Right lobe of liver (tissue), 6 donors: ENCODE data around the gene NBPF6. TPM values are rescaled to one million over a fixed set of nuclear protein-coding genes. Genes with fewer than 3 reads are reported as not detected.

ENCODE experiments used
- ATAC-seq, 4 donors: fragments of 200-7000 bp; cut with Tn5 transposase; one replicate each; pipeline ENCODE4 v1.9.1; 2020; ENCODE audit warnings: mild to moderate bottlenecking in 4 of 4, moderate library complexity in 4 of 4
- DNase-seq, 3 donors: peaks; one replicate each; pipeline ENCODE4 v3.0.0-alpha.2; 2020
- H3K27ac ChIP-seq, 3 donors: fragments of 200-600 bp; one replicate each; pipeline ENCODE4 v1.8.0; 2022
- H3K27me3 ChIP-seq, 2 donors: fragments of 200-600 bp; one replicate each; pipeline ENCODE4 v1.8.0; 2022
- H3K36me3 ChIP-seq, 4 donors: fragments of 200-600 bp; sonication (generic) in 1 of 4; one replicate each; pipeline versions ENCODE4 v1.5.1 to v1.8.0; 2017 to 2022; ENCODE audit warnings: control low read depth in 1 of 4
- H3K4me1 ChIP-seq, 4 donors: fragments of 200-600 bp; sonication (generic) in 1 of 4; one replicate each; pipeline versions ENCODE4 v1.5.1 to v1.8.0; 2017 to 2022; ENCODE audit warnings: control low read depth in 1 of 4
- H3K4me3 ChIP-seq, 3 donors: fragments of 200-600 bp; one replicate each; pipeline ENCODE4 v1.8.0; 2022
- H3K9me3 ChIP-seq, 4 donors: fragments of 200-600 bp; sonication (generic) in 1 of 4; one replicate each; pipeline versions ENCODE4 v1.5.1 to v1.8.0; 2017 to 2022; ENCODE audit warnings: control low read depth in 1 of 4
- POLR2A ChIP-seq: fragments of 450-650 bp; IDR thresholded peaks from one replicate; pipeline ENCODE4 v1.6.1; 2017; ENCODE audit warnings: antibody characterized with exemption, mild to moderate bottlenecking
- WGBS: methylation state at CpG from one replicate; pipeline ENCODE4 v1.1.6; 2018; ENCODE audit warnings: low coverage, low lambda C conversion rate; ENCODE audit not compliant: insufficient coverage; ENCODE audit errors: missing lambda C conversion rate; 5-methylcytosine and 5-hydroxymethylcytosine counted together
- intact Hi-C, 2 donors: fragments of 100-400 bp; cut with DNase I; formaldehyde crosslinking; loops; one replicate each; pipeline versions ENCODE4 v1.11.2 to v1.14.1; 2022
- total RNA-seq, 6 experiments: library from RNA; depleted of rRNA in 2 of 6; stranded (reverse); fragments of >200 nt in 2 of 6; fragmentation: NEBNext Ultra II Directional in 3 of 6; extraction: Animal tissue kit (Norgen Biotek cat#: 25700) in 3 of 6; gene quantifications; one replicate each; pipeline versions ENCODE4 v1.1.0 to v1.2.4, GENCODE V29; 2016 to 2023
- TF ChIP-seq, protein P1 (sequence below), 4 donors: fragments of 200-600 bp in 3 of 4; fragments of 450-650 bp in 1 of 4; IDR thresholded peaks; one replicate each; pipeline versions ENCODE4 v1.5.1 to v1.8.0; 2016 to 2022; ENCODE audit warnings: antibody characterized with exemption in 4 of 4, mild to moderate bottlenecking in 2 of 4
- donor health status: DM: no; HTN: yes; CAD: no.
- donor health status: DM: no; HTN: no; CAD: no.
- donor health status: DM: no; HTN: no; CAD: no.
- donor health status: DM: no; HTN: yes; CAD: no.
- donor health status: DM: no; HTN: yes; CAD: no.

Gene NBPF6
- total RNA-seq, 6 experiments from 2014 or later, result not detected

DNA sequence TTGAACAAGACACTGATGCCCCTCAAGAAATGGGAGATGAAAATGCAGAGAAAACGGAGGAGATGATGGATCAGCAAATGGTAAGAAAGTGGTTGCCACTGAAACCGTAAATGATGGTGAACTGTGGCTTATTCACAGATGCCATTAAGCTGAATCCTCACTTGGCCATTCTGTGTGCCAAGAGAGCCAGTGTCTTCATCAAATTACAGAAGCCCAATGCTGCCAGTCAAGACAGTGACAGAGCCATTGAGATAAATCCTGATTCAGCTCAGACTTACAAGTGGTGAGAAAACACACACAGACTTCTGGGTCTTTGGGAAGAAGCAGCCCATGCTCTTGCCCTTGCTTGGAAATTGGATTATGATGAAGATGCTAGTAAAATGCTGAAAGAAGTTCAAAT is 52.5 kb downstream of the NBPF6 start:
- Histone ChIP-seq H3K4me3 (no peak overlapping the region), H3K4me1 (no peaks in the 10 kb centered on the region), H3K36me3 (no peaks in the 10 kb centered on the region), H3K27me3 (no peaks in the 10 kb centered on the region), H3K27ac (no peak overlapping the region), H3K9me3 (no peaks in the 10 kb centered on the region)
- WGBS, result 40% methylated on average over 2 of the region's 2 CpGs
- no peak for TF ChIP-seq POLR2A
- TF ChIP-seq, protein P1, sequence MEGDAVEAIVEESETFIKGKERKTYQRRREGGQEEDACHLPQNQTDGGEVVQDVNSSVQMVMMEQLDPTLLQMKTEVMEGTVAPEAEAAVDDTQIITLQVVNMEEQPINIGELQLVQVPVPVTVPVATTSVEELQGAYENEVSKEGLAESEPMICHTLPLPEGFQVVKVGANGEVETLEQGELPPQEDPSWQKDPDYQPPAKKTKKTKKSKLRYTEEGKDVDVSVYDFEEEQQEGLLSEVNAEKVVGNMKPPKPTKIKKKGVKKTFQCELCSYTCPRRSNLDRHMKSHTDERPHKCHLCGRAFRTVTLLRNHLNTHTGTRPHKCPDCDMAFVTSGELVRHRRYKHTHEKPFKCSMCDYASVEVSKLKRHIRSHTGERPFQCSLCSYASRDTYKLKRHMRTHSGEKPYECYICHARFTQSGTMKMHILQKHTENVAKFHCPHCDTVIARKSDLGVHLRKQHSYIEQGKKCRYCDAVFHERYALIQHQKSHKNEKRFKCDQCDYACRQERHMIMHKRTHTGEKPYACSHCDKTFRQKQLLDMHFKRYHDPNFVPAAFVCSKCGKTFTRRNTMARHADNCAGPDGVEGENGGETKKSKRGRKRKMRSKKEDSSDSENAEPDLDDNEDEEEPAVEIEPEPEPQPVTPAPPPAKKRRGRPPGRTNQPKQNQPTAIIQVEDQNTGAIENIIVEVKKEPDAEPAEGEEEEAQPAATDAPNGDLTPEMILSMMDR (IDR thresholded peaks at IDR 0.05), result no peak
- ATAC-seq, result no peak
- intact Hi-C loops, result no loop called here
- no peak for DNase-seq

DNA sequence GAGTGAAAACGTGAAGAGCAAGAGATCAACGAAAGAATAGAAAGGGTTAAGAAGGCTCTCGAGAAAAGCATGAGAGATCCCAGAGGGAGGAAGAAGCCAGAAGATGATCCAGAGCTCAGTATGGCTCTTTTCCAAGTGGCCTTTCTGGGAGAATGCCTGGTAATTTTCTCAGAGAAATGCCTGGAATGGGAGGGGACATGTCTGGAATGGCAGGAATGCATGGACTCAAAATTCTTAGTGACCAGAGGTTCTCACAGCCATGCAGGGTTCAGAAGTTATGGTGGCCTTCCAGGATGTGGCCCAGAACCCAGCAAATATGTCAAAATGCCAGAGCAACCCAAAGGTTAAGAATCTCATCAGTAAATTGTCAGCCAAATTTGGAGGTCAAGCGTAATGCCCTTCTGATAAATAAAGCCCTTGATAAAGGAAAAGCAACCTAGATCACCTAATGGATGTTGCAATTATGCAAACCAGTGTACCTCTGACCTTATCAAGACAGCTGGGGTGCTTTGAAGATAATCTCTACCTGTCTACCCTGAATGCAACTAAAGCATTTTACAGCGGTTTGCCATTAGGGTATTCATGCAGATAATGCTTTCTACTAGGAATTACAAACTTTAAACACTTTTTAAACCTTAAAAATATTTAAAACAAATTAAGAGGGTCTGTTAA is 53.1 kb downstream of the NBPF6 start:
- Histone ChIP-seq H3K27ac (no peak overlapping the region), H3K4me1 (no peaks in the 10 kb centered on the region), H3K36me3 (no peaks in the 10 kb centered on the region), H3K9me3 (no peaks in the 10 kb centered on the region), H3K4me3 (no peak overlapping the region), H3K27me3 (no peaks in the 10 kb centered on the region)
- TF ChIP-seq, protein P1 (IDR thresholded peaks at IDR 0.05), result no peak
- no peak for TF ChIP-seq POLR2A
- DNase-seq (no peak), ATAC-seq (no peak)
- WGBS, result 67% methylated on average over 5 of the region's 5 CpGs
- intact Hi-C loops, result no loop called here

DNA sequence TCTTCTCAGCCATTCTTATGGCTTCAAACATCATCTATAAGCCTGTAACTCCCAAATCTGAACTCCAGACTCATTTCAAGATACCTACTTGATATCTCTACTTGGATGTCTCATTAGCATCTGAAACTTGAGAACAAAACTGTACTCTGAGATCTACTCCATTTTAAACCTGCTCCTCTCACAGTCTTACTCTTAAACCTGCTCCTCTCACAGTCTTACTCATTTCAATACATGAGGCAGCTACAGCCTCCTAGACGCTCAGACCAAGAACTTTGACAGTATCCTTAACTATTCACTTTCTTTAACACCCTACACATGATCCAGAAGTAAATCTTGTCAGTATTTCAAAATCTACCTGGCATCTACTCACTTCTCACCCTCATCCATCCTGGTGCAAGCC is 54.3 kb downstream of the NBPF6 start:
- no peaks in the 10 kb centered on the region for H3K4me1 ChIP-seq
- 73% methylated on average over 1 of the region's 1 CpG for WGBS
- H3K27me3 ChIP-seq, result no peaks in the 10 kb centered on the region
- H3K9me3 ChIP-seq, result no peaks in the 10 kb centered on the region
- TF ChIP-seq POLR2A, result no peak
- TF ChIP-seq, protein P1 (IDR thresholded peaks at IDR 0.05), result no peak
- DNase-seq (no peak), ATAC-seq (no peak)
- H3K27ac ChIP-seq, result no peak overlapping the region
- intact Hi-C loops, result no loop called here
- H3K36me3 ChIP-seq, result no peaks in the 10 kb centered on the region
- no peak overlapping the region for H3K4me3 ChIP-seq

DNA sequence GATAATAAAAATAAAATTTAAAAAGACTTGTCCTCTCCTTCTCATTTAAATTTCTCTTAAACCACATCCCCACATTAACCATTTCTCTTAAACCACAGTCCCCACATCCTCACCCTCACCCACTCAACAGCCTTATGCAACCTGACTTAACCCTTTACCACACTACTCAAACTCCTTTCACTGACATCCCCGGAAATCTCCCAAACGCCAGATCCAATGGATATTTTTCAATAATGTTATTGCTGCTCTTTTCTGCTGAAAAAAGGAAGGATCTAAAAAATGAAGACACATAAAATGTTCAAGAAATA is 55.6 kb downstream of the NBPF6 start:
- Histone ChIP-seq H3K4me3 (no peak overlapping the region), H3K27ac (no peak overlapping the region), H3K27me3 (no peaks in the 10 kb centered on the region), H3K9me3 (no peaks in the 10 kb centered on the region), H3K36me3 (no peaks in the 10 kb centered on the region), H3K4me1 (no peaks in the 10 kb centered on the region)
- ATAC-seq (no peak), DNase-seq (no peak)
- intact Hi-C loops, result no loop called here
- TF ChIP-seq POLR2A, result no peak
- TF ChIP-seq, protein P1 (IDR thresholded peaks at IDR 0.05), result no peak
- 72% methylated on average over 2 of the region's 2 CpGs for WGBS

DNA sequence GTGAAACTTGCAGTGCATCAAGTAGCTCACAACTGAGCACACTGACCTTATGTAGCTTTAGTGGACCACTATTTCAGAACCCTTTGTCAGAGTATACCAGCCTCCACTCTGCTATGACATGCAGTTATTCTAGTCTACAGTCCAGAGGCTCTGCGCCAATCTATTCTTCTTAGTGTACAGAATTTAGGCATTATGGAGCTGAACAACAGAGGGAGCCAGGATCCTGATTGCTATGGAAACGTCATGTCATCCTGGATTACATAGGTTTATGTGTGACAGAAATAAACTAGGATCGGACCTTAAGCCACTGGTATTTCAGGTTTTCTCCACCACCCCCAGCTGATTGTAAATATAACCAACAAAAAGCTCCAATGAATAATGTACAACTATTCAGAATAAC is 61.6 kb downstream of the NBPF6 start:
- DNase-seq, result no peak
- no peak overlapping the region for H3K4me3 ChIP-seq
- H3K27me3 ChIP-seq, result no peaks in the 10 kb centered on the region
- H3K9me3 ChIP-seq, result no peaks in the 10 kb centered on the region
- H3K36me3 ChIP-seq, result no peaks in the 10 kb centered on the region
- 52% methylated on average over 3 of the region's 3 CpGs for WGBS
- no peak overlapping the region for H3K27ac ChIP-seq
- ATAC-seq, result no peak
- no peak for TF ChIP-seq POLR2A
- TF ChIP-seq, protein P1 (IDR thresholded peaks at IDR 0.05), result no peak
- H3K4me1 ChIP-seq, result no peaks in the 10 kb centered on the region
- intact Hi-C loops, result loop anchor here in 1 of 2 donors (10.0 kb wide), 1 partner anchor 53 kb away; the partner anchor contains the start of gene EEIG2
